ENCODE data around the gene TTC7B.

The TTC7B gene

GRCh38 chr14:90499908-90500664, 316.1 kb downstream of the TTC7B start:
- DNase-seq, result no peak

DNA sequence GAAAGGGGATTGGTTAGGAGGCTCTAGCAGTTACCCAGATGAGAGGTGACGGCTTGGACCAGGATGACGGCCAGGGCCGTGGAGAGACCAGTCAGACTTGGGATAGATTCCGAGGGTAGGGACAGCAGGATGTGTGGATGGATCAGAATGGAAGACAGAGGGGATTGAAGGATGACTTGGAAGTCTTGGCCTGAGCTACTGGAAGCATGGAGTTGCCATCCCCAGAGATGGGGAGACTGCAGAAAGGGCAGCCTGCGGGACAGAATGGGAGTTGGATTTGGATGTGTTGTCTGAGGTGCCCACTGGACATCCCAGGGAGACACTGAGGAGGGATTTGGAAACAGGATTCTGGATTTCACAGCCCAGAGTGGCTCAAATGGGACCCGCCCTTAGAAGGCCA, 317.1 kb downstream of the TTC7B start:
- DNase-seq, result no peak

DNA sequence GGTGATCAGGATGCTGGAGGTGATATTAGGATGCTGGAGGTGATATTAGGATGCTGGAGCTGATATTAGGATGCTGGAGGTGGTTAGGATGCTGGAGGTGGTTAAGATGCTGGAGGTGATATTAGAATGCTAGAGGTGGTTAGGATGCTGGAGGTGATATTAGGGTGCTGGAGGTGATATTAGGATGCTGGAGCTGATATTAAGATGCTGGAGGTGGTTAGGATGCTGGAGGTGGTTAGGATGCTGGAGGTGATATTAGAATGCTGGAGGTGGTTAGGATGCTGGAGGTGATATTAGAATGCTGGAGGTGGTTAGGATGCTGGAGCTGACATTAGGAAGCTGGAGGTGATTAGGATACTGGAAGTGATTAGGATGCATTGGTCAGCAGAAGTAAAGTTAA, 318.0 kb downstream of the TTC7B start:
- no peak for DNase-seq

DNA sequence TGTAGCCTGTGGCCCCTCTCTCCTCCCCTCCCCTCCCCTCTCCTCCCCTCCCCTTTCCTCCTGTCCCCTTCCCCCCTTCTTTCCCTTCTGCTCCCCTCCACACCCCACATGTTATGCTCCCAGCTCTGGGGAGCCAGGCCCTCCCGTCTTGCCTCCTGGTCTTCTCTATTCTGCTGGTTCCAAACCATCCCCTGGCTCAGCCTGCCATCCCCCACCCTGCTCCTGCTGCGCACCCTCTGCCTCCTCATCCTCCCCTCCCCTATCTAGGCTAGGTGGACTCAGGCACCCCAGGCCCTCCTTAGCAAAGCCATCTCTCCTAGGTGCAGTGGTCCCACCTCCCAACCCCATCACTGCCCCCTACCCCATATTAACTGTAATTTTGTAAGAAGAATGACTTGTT, 319.9 kb downstream of the TTC7B start:
- DNase-seq, result no peak

DNA sequence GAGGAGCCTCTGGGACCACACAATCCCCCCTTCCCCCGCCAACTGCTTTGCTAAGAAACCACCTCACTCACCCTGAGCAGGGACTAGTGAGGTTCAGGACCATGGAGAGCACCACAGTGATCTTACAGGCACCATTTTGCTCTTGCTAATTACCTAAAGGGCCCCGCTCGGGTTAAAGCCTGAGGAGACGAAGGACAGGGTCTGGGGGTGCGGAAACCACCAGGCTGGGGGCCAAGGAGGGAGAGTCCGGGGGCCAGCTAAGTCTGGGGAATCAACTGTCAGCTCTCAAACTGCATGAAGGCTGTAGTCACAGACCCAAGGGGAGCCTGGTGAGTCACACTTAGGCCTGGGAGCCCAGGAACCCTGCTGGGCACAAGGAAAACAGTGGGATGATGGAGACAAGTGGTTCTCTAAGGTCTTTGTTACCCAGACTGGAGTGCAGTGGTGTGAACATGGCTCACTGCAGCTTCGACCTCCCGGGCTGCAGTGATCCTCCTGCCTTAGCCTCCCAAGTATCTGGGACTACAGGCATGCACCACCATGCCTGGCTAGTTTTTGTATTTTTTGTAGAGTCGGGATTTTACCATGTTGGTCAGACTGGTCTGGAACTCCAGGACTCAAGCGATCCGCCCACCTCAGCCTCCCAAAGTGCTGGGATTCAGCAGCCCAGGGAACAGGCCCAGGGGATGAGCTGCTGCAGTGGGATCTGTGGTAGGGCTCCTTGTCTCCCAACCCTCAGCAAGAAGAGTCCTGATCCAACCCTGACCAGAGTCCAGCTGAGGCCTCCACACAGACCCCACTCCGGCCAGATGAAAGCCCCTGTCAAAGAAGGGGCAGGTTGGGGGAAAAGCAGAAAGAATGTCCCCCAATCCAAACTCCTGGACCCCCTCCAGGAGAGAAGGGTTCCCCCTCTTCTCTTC, 320.6 kb downstream of the TTC7B start:
- DNase-seq, result peak; percentile 18 to 39

- DNase-seq, result no peak
Measured at GRCh38 chr14:90491911-90492531, 324.2 kb downstream of the TTC7B start.

- DNase-seq, result no peak
Measured at GRCh38 chr14:90491221-90491885, 324.9 kb downstream of the TTC7B start.

DNA sequence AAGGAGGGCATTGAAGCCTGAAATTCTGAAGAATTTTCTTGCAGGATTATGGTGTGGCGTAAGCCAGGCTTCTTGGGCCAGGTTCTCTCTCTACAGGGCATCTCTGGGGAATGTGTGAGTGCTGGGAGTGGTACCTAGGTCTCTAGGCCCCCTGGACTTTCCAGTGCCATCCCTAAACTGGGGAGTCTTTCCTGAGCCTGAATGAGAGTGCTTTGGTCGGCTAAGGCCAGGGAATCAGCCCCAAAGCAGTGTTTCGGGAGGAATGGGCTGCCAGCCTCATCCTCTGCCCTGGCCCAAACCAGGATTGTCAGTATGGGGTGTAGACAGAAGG, 325.5 kb downstream of the TTC7B start:
- no peak for DNase-seq

GRCh38 chr14:90489916-90490719, 326.1 kb downstream of the TTC7B start:
- no peak for DNase-seq

DNA sequence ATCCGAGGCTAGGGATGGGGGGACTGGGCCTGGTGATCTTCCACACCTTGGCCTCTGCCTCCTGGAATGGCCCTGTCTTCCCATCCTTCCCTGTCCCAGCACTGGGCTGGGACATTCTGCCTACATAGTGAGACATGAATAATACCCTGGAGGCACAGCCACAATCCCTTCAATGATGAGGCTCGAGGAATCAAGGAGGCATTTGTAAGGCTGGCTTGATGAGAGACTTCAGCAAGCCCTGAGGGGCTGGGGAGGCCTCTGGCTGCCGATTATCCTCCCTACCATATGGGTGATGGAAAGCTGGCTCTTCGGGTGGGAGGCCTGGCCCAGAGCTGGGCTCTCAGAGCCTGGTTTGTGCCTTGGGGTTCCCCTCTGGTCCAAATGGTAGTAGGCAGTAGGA, 326.9 kb downstream of the TTC7B start:
- DNase-seq, result no peak

- DNase-seq, result no peak
Measured at GRCh38 chr14:90488256-90488655, 328.0 kb downstream of the TTC7B start.

GRCh38 chr14:90487462-90487861, 328.8 kb downstream of the TTC7B start:
- DNase-seq, result no peak

DNA sequence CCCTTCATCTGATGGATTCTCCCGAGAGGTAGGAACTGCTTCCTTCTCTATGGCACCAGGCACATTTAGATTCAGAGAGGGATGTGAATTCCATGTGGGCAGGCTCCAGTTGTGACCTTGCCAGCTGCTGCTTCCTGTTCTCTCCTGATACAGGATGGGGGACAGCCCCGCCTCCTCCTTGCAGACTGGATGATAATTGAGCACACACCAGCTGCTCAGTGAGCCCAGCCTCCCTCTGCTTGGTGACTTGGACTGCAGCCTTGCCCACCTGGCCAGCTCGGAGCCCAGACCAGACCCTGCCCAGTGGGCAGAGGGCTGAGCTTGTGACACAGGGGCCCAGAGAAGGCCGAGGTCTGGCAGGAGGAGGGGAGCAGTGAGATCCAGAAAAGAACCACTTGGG, 329.2 kb downstream of the TTC7B start:
- DNase-seq, result no peak

- DNase-seq, result no peak
Measured at GRCh38 chr14:90484291-90484690, 331.9 kb downstream of the TTC7B start.

DNA sequence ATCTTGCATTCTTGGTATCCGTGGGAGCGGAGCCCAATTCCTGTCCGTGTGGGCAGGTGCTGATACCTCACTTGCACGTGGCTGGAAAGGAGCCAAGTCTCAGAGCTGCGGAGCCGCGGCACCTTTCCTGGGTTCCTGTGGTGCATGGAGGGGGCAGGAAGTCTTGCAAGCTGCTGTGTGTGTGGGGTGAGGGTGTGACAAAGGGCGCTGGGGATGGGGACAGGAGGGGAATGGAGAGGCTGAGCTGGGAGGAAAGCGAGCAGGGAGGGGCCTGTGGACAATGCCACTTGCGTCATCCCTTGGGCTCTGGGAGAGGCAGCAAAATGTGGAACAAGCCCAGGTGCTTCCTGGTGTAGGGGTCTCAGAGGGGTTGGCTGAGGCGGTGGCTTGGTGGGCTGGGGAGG, 332.7 kb downstream of the TTC7B start:
- peak; percentile 16 to 20 for DNase-seq

DNA sequence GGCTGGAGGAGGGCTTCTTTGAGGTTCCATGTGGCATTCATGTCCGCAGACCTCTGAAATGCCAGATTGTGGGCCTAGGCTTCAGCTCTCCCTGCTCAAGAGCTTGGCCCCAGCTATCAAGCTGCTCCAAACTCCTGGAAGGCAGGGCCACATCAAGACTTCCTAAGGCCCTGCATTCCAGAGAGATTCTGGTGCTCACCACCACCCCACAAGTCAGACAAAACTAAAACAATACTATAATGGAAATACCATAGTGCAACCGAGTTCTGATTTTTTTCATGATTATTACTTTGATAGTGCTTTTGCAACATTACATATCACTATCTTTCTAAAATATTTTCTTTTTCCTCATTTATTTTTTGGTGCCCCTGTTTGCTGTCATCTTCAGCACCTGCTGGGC, 333.1 kb downstream of the TTC7B start:
- no peak for DNase-seq

DNA sequence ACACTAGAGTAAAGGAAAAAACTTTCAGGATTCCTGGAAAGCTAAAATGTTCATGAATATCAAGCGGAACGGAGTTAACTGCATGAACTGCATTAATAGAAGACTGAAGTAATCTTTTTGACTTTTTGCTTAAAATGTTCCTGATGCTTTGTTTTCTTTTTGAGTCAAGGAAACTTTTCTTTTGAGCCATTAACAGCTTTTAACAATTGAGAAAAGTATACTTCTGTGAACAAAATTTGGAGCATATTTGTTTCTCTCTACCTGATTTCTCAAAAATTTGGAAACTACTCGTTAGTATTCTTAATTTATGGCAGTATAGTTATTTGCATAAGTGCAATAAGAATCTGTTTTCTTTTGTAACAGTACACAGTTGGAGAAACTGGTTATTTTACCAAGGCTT, 340.9 kb downstream of the TTC7B start:
- DNase-seq, result no peak
